ENCODE data around the gene SLC4A8.

DNA sequence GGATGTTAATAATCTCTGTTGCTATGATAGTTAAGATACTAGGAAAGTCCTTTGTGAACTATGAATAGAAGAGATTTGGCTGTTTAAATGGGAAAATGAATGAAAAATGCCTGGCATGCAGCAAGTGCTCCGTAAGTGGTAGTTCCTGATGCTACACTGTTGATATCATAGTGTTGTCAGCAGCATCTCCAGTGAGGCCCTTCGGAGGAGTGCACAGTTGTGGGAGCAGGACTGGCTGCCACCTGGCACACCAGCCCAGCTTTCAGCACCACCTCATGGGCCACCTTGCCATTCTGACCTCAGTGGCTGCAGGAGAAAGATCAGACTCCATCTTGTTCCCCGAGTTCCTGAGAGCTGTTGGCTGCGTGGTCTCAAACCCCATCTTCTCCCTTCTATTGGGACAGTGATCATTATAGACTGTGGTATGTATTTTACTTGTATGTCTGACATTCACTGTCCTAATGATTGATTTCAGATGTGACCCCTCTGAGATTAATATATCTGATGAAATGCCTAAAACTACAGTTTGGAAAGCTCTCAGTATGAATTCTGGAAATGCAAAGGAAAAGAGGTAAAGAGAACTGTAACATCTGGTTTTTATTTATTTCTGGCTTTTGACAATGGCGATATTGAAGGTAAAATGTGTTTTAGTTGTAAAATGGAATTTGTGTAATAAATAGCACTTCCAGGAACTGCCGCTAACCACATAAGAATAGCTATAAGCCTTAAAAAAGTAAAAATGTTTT lies 80.9 kb downstream of the SLC4A8 start:
- TF ChIP-seq ZNF274 (IDR thresholded peaks at IDR 0.05; ENCODE audit: low read depth, low read length) (no peak), SUZ12 (IDR thresholded peaks at IDR 0.05; ENCODE audit: extremely low read depth, insufficient read depth, insufficient read length) (no peak), YY1 (IDR thresholded peaks at IDR 0.05; ENCODE audit: insufficient read depth, insufficient read length) (no peak)
